Naive thymus-derived CD4-positive, alpha-beta T cell (primary cell): ENCODE measurements around the gene KRTAP13-1. TPM values are rescaled to one million over a fixed set of nuclear protein-coding genes. Genes with fewer than 3 reads are reported as not detected.

Experiments
- ATAC-seq: fragments of 150-1000 bp; cut with Tn5 transposase; 2 replicates; pipeline ENCODE4 v1.10.0; 2021; ENCODE audit warnings: mild to moderate bottlenecking, moderate library complexity
- CTCF ChIA-PET: fragments of 350-600 bp; sonication (Branson Sonifier 250); formaldehyde crosslinking; loops from one replicate; lab custom pipeline; 2021; ENCODE audit warnings: antibody characterized with exemption; lab: Charles Lee
- POLR2A ChIA-PET: fragments of 350-600 bp; sonication (Branson Sonifier 250); formaldehyde crosslinking; loops from one replicate; lab custom pipeline; 2021; ENCODE audit warnings: antibody characterized with exemption, inconsistent platforms; lab: Charles Lee
- DNase-seq, 9 donors: peaks; one replicate each; pipeline versions ENCODE4 v3.0.0 to v3.0.0-alpha.2; 2020 to 2022; ENCODE audit warnings: mixed read lengths in 1 of 9
- H3K27ac ChIP-seq: one replicate; pipeline ENCODE4 v1.7.0; 2013; ENCODE audit warnings: mild to moderate bottlenecking, low read depth, low read length, moderate library complexity
- H3K27me3 ChIP-seq, 2 donors: one replicate each; pipeline ENCODE4 v1.7.0; 2013; ENCODE audit warnings: low read length in 2 of 2, mild to moderate bottlenecking in 2 of 2, moderate library complexity in 2 of 2; ENCODE audit not compliant: control insufficient read depth in 2 of 2, insufficient read depth in 2 of 2
- H3K36me3 ChIP-seq, 3 experiments: 1 replicate in 2 of 3; 2 replicates in 1 of 3; pipeline ENCODE4 v1.7.0; 2013; ENCODE audit warnings: low read length in 3 of 3, mild to moderate bottlenecking in 3 of 3, moderate library complexity in 1 of 3; ENCODE audit not compliant: insufficient read depth in 3 of 3, control insufficient read depth in 2 of 3
- H3K4me1 ChIP-seq, 2 donors: one replicate each; pipeline ENCODE4 v1.7.0; 2013; ENCODE audit warnings: low read length in 2 of 2, mild to moderate bottlenecking in 2 of 2, moderate library complexity in 1 of 2; ENCODE audit not compliant: control insufficient read depth in 2 of 2, insufficient read depth in 2 of 2
- H3K4me3 ChIP-seq: 2 replicates; pipeline ENCODE4 v1.7.0; 2013; ENCODE audit warnings: mild to moderate bottlenecking, low read length
- H3K9me3 ChIP-seq, 3 experiments: 1 replicate in 2 of 3; 2 replicates in 1 of 3; pipeline ENCODE4 v1.7.0; 2013; ENCODE audit warnings: low read length in 3 of 3; ENCODE audit not compliant: control insufficient read depth in 2 of 3
- H3K27ac Mint-ChIP-seq, 9 donors: one replicate each; pipeline ENCODE4 v1.8.0; 2020 to 2022; ENCODE audit warnings: mixed read lengths in 9 of 9, mild to moderate bottlenecking in 8 of 9, moderate library complexity in 5 of 9, inconsistent platforms in 2 of 9
- H3K27me3 Mint-ChIP-seq, 5 donors: one replicate each; pipeline ENCODE4 v1.8.0; 2021 to 2022; ENCODE audit warnings: mixed read lengths in 5 of 5, mild to moderate bottlenecking in 1 of 5
- H3K36me3 Mint-ChIP-seq, 5 donors: one replicate each; pipeline ENCODE4 v1.8.0; 2020 to 2022; ENCODE audit warnings: mixed read lengths in 5 of 5, mild to moderate bottlenecking in 3 of 5, inconsistent platforms in 1 of 5
- H3K4me1 Mint-ChIP-seq, 7 donors: one replicate each; pipeline ENCODE4 v1.8.0; 2020 to 2022; ENCODE audit warnings: mixed read lengths in 7 of 7, mild to moderate bottlenecking in 3 of 7, inconsistent platforms in 1 of 7
- H3K4me3 Mint-ChIP-seq, 10 donors: one replicate each; pipeline ENCODE4 v1.8.0; 2020 to 2022; ENCODE audit warnings: mild to moderate bottlenecking in 10 of 10, mixed read lengths in 10 of 10, moderate library complexity in 6 of 10, inconsistent platforms in 2 of 10
- H3K9me3 Mint-ChIP-seq, 11 donors: one replicate each; pipeline ENCODE4 v1.8.0; 2020 to 2022; ENCODE audit warnings: mixed read lengths in 11 of 11, mild to moderate bottlenecking in 4 of 11, inconsistent platforms in 1 of 11, moderate library complexity in 1 of 11
- intact Hi-C, 2 donors: fragments of 100-400 bp; cut with micrococcal nuclease; formaldehyde crosslinking; loops; one replicate each; pipeline ENCODE4 v1.15.1; 2023
- microRNA-seq: library from miRNA; unstranded; fragments of <30 nt; microRNA quantifications from one replicate; pipeline ENCODE4 v1.2.0, GENCODE V29; 2022; ENCODE audit warnings: borderline microRNAs expressed
- polyA plus RNA-seq, 2 donors: library from polyadenylated mRNA; unstranded; fragments of 300-500 nt; fragmentation: Illumina TruSeq; gene quantifications; one replicate each; pipeline ENCODE4 v1.2.3, GENCODE V29; 2021
- total RNA-seq, 6 experiments: library from RNA in 5 of 6; stranded (reverse) in 5 of 6; gene quantifications; 1 replicate in 5 of 6; 2 replicates in 1 of 6; pipeline ENCODE4 v1.2.3 and lab custom pipeline; 2021 to 2026

Gene KRTAP13-1
- total and polyA plus RNA-seq, 7 experiments from 2014 or later = not detected

DNA sequence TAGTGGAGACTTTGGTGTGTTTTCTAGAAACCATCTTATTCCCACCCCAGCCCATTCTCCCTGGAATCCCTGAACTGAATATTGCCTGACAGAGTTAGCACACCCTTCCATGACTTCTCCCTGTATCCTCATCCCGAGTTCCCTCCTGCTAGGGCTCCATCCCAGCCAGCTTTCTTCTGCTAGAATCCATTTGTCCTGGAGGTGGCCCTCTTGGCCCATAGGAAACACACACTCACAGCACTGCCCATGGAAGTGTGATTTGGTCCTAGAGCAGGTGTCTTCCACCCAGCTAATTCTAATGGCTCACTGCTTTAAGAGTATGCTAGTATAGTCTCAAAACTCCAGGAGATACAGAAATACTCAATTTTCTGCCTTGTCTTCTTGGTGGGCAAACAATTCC, 48.4 kb downstream of the KRTAP13-1 start:
- CTCF ChIA-PET = no interaction called here
- no peak overlapping the region for H3K4me3 Mint-ChIP-seq
- peaks cover 0 to 6% (median 0%) of the 10 kb centered on the region in 7 donors for H3K4me1 Mint-ChIP-seq
- no peaks in the 10 kb centered on the region for H3K9me3 ChIP-seq
- peaks cover 0 to 6% (median 0%) of the 10 kb centered on the region in 11 donors for H3K9me3 Mint-ChIP-seq
- no peak overlapping the region for H3K4me3 ChIP-seq
- H3K36me3 Mint-ChIP-seq = no peaks in the 10 kb centered on the region
- H3K27ac Mint-ChIP-seq = no peak overlapping the region
- no peak overlapping the region for H3K27ac ChIP-seq
- ATAC-seq (no peak), DNase-seq (no peak)
- H3K27me3 ChIP-seq = no peaks in the 10 kb centered on the region
- intact Hi-C loops = no loop called here
- POLR2A ChIA-PET = no interaction called here
- H3K36me3 ChIP-seq = no peaks in the 10 kb centered on the region
- peaks cover 0 to 35% (median 14%) of the 10 kb centered on the region in 5 donors for H3K27me3 Mint-ChIP-seq
- H3K4me1 ChIP-seq = no peaks in the 10 kb centered on the region

Small RNAs within 50 kb of the gene (microRNA-seq; reads per million reads assigned to microRNA genes)
- gene MIR4327 = not detected

Other genes starting within 250 kb of the KRTAP13-1 start
- not detected for gene CLDN17, start 229.2 kb upstream of the KRTAP13-1 start, total RNA-seq
- not detected for gene CLDN17, start 229.2 kb upstream of the KRTAP13-1 start, polyA plus RNA-seq
- gene CLDN8, start 179.9 kb upstream of the KRTAP13-1 start, total RNA-seq = not detected
- not detected for gene CLDN8, start 179.9 kb upstream of the KRTAP13-1 start, polyA plus RNA-seq
- gene KRTAP24-1, start 113.1 kb upstream of the KRTAP13-1 start, total RNA-seq = not detected
- gene KRTAP24-1, start 113.1 kb upstream of the KRTAP13-1 start, polyA plus RNA-seq = not detected
- gene KRTAP25-1, start 106.5 kb upstream of the KRTAP13-1 start, total RNA-seq = not detected
- not detected for gene KRTAP25-1, start 106.5 kb upstream of the KRTAP13-1 start, polyA plus RNA-seq
- gene KRTAP26-1, start 75.7 kb upstream of the KRTAP13-1 start, total RNA-seq = not detected
- gene KRTAP26-1, start 75.7 kb upstream of the KRTAP13-1 start, polyA plus RNA-seq = not detected
- not detected for gene KRTAP27-1, start 58.3 kb upstream of the KRTAP13-1 start, total RNA-seq
- not detected for gene KRTAP27-1, start 58.3 kb upstream of the KRTAP13-1 start, polyA plus RNA-seq
- gene KRTAP23-1, start 47.4 kb upstream of the KRTAP13-1 start, total RNA-seq = not detected
- gene KRTAP23-1, start 47.4 kb upstream of the KRTAP13-1 start, polyA plus RNA-seq = not detected
- gene KRTAP13-2, start 23.8 kb upstream of the KRTAP13-1 start, total RNA-seq = not detected
- not detected for gene KRTAP13-2, start 23.8 kb upstream of the KRTAP13-1 start, polyA plus RNA-seq
- not detected for gene KRTAP13-3, start 29.9 kb downstream of the KRTAP13-1 start, total RNA-seq
- gene KRTAP13-3, start 29.9 kb downstream of the KRTAP13-1 start, polyA plus RNA-seq = not detected
- not detected for gene KRTAP13-4, start 34.2 kb downstream of the KRTAP13-1 start, total RNA-seq
- not detected for gene KRTAP13-4, start 34.2 kb downstream of the KRTAP13-1 start, polyA plus RNA-seq
- gene KRTAP15-1, start 44.2 kb downstream of the KRTAP13-1 start, total RNA-seq = not detected
- gene KRTAP15-1, start 44.2 kb downstream of the KRTAP13-1 start, polyA plus RNA-seq = not detected
- not detected for gene KRTAP19-1, start 84.3 kb downstream of the KRTAP13-1 start, total RNA-seq
- not detected for gene KRTAP19-1, start 84.3 kb downstream of the KRTAP13-1 start, polyA plus RNA-seq
- not detected for gene KRTAP19-2, start 91.4 kb downstream of the KRTAP13-1 start, total RNA-seq
- not detected for gene KRTAP19-2, start 91.4 kb downstream of the KRTAP13-1 start, polyA plus RNA-seq
- gene KRTAP19-3, start 96.0 kb downstream of the KRTAP13-1 start, total RNA-seq = not detected
- not detected for gene KRTAP19-3, start 96.0 kb downstream of the KRTAP13-1 start, polyA plus RNA-seq
- not detected for gene KRTAP19-4, start 101.1 kb downstream of the KRTAP13-1 start, total RNA-seq
- gene KRTAP19-4, start 101.1 kb downstream of the KRTAP13-1 start, polyA plus RNA-seq = not detected
- gene KRTAP19-5, start 106.1 kb downstream of the KRTAP13-1 start, total RNA-seq = not detected
- not detected for gene KRTAP19-5, start 106.1 kb downstream of the KRTAP13-1 start, polyA plus RNA-seq
- gene KRTAP19-6, start 145.8 kb downstream of the KRTAP13-1 start, total RNA-seq = not detected
- gene KRTAP19-6, start 145.8 kb downstream of the KRTAP13-1 start, polyA plus RNA-seq = not detected
- gene KRTAP19-7, start 165.3 kb downstream of the KRTAP13-1 start, total RNA-seq = not detected
- not detected for gene KRTAP19-7, start 165.3 kb downstream of the KRTAP13-1 start, polyA plus RNA-seq
- not detected for gene KRTAP22-2, start 194.4 kb downstream of the KRTAP13-1 start, total RNA-seq
- not detected for gene KRTAP22-2, start 194.4 kb downstream of the KRTAP13-1 start, polyA plus RNA-seq
- gene KRTAP6-3, start 196.4 kb downstream of the KRTAP13-1 start, total RNA-seq = not detected
- gene KRTAP6-3, start 196.4 kb downstream of the KRTAP13-1 start, polyA plus RNA-seq = not detected
- not detected for gene KRTAP6-2, start 202.9 kb downstream of the KRTAP13-1 start, total RNA-seq
- not detected for gene KRTAP6-2, start 202.9 kb downstream of the KRTAP13-1 start, polyA plus RNA-seq
- not detected for gene KRTAP22-1, start 205.1 kb downstream of the KRTAP13-1 start, total RNA-seq
- not detected for gene KRTAP22-1, start 205.1 kb downstream of the KRTAP13-1 start, polyA plus RNA-seq
- not detected for gene KRTAP6-1, start 217.9 kb downstream of the KRTAP13-1 start, total RNA-seq
- not detected for gene KRTAP6-1, start 217.9 kb downstream of the KRTAP13-1 start, polyA plus RNA-seq
- gene KRTAP20-1, start 220.4 kb downstream of the KRTAP13-1 start, total RNA-seq = not detected
- gene KRTAP20-1, start 220.4 kb downstream of the KRTAP13-1 start, polyA plus RNA-seq = not detected
- not detected for gene KRTAP20-4, start 224.6 kb downstream of the KRTAP13-1 start, total RNA-seq
- gene KRTAP20-4, start 224.6 kb downstream of the KRTAP13-1 start, polyA plus RNA-seq = not detected
- not detected for gene KRTAP20-2, start 239.2 kb downstream of the KRTAP13-1 start, total RNA-seq
- gene KRTAP20-2, start 239.2 kb downstream of the KRTAP13-1 start, polyA plus RNA-seq = not detected
- not detected for gene KRTAP20-3, start 246.8 kb downstream of the KRTAP13-1 start, total RNA-seq
- not detected for gene KRTAP20-3, start 246.8 kb downstream of the KRTAP13-1 start, polyA plus RNA-seq